Hepatocyte (in vitro differentiated cells): ENCODE results near the gene MMP19. TPM values are rescaled to one million over a fixed set of nuclear protein-coding genes. Genes with fewer than 3 reads are reported as not detected.
A peak's percentile ranks its signal among the peaks of the same experiment; 100 is the strongest.

Source experiments
- DNase-seq: peaks from one replicate; pipeline ENCODE4 v3.0.0-alpha.2; 2016; ENCODE audit warnings: low spot score
- H2AFZ ChIP-seq: fragments of 200-600 bp; sonication (generic); 2 replicates; pipeline ENCODE4 v1.6.0; 2016; ENCODE audit warnings: antibody characterized with exemption, mild to moderate bottlenecking
- H3K27ac ChIP-seq: fragments of 200-600 bp; sonication (generic); 2 replicates; pipeline ENCODE4 v1.5.1; 2016; ENCODE audit warnings: mild to moderate bottlenecking
- H3K27me3 ChIP-seq: fragments of 200-600 bp; sonication (generic); 2 replicates; pipeline ENCODE4 v1.6.1; 2016
- H3K36me3 ChIP-seq: fragments of 200-600 bp; sonication (generic); replicated peaks from 2 replicates; pipeline ENCODE4 v1.5.1; 2016; ENCODE audit warnings: low read depth; ENCODE audit not compliant: insufficient read depth
- H3K4me1 ChIP-seq: fragments of 200-600 bp; sonication (generic); 2 replicates; pipeline ENCODE4 v1.5.1; 2016; ENCODE audit warnings: mild to moderate bottlenecking, moderate library complexity; ENCODE audit not compliant: insufficient read depth
- H3K4me2 ChIP-seq: fragments of 200-600 bp; sonication (generic); 2 replicates; pipeline ENCODE4 v1.6.0; 2016
- H3K4me3 ChIP-seq: fragments of 200-600 bp; sonication (generic); 2 replicates; pipeline ENCODE4 v1.5.1; 2016; ENCODE audit warnings: mild to moderate bottlenecking
- H3K79me2 ChIP-seq: fragments of 200-600 bp; sonication (generic); 2 replicates; pipeline ENCODE4 v1.6.0; 2017; ENCODE audit warnings: mild to moderate bottlenecking
- H3K9me2 ChIP-seq: fragments of 200-600 bp; sonication (generic); replicated peaks from 2 replicates; pipeline ENCODE4 v1.6.0; 2017; ENCODE audit warnings: mild to moderate bottlenecking; ENCODE audit not compliant: insufficient read depth
- H3K9me3 ChIP-seq: fragments of 200-600 bp; sonication (generic); 2 replicates; pipeline ENCODE4 v1.5.1; 2016; ENCODE audit warnings: low read depth, mild to moderate bottlenecking
- H4K20me1 ChIP-seq: fragments of 200-600 bp; sonication (generic); 2 replicates; pipeline ENCODE4 v1.6.0; 2016; ENCODE audit warnings: mild to moderate bottlenecking; ENCODE audit not compliant: insufficient read depth, poor library complexity, severe bottlenecking
- CTCF ChIP-seq: fragments of 200-600 bp; sonication (generic); IDR thresholded peaks from 2 replicates; pipeline ENCODE4 v1.5.1; 2016; ENCODE audit warnings: antibody characterized with exemption, mild to moderate bottlenecking; ENCODE audit not compliant: poor library complexity
- EZH2 ChIP-seq: fragments of 200-600 bp; sonication (generic); IDR thresholded peaks from 2 replicates; pipeline ENCODE4 v1.6.1; 2016; ENCODE audit warnings: antibody characterized with exemption, mild to moderate bottlenecking, borderline replicate concordance
- EZH2phosphoT487 ChIP-seq: fragments of 200-600 bp; sonication (generic); IDR thresholded peaks from one replicate; pipeline ENCODE4 v1.6.1; 2018; ENCODE audit warnings: antibody characterized with exemption, mild to moderate bottlenecking, low read depth, moderate library complexity; ENCODE audit not compliant: unreplicated experiment, severe bottlenecking
- WGBS: methylation state at CpG from one replicate; pipeline ENCODE4 v1.1.6; 2016; ENCODE audit warnings: low lambda C conversion rate; ENCODE audit errors: missing lambda C conversion rate; 5-methylcytosine and 5-hydroxymethylcytosine counted together
- polyA plus RNA-seq: library from polyadenylated mRNA; unstranded; fragments of >200 nt; fragmentation: Nextera tagmentation; extraction: Ambion mirVana; gene quantifications from 2 replicates; pipeline ENCODE4 v1.2.1, GENCODE V29; 2016
- total RNA-seq: library from RNA; depleted of rRNA; stranded (reverse); fragments of >200 nt; gene quantifications from 2 replicates; pipeline ENCODE4 v1.2.3, GENCODE V29; 2014

MMP19 gene
- total and polyA plus RNA-seq, 2 experiments from 2014 or later: 6.4 to 10.8 TPM

GRCh38 chr12:55861396-55861795, 18.7 kb upstream of the MMP19 start:
- no peaks in the 10 kb centered on the region for H3K27me3 ChIP-seq
- H3K4me3 ChIP-seq: no peak overlapping the region
- no peaks in the 10 kb centered on the region for H3K9me2 ChIP-seq
- no peak for DNase-seq
- H3K79me2 ChIP-seq: no peaks in the 10 kb centered on the region
- no peak overlapping the region for H3K27ac ChIP-seq
- H3K4me2 ChIP-seq: no peak overlapping the region
- no peaks in the 10 kb centered on the region for H3K36me3 ChIP-seq
- H3K4me1 ChIP-seq: no peaks in the 10 kb centered on the region
- TF ChIP-seq EZH2phosphoT487: no peak
- no peak for TF ChIP-seq CTCF
- no peak for TF ChIP-seq EZH2
- H4K20me1 ChIP-seq: no peaks in the 10 kb centered on the region
- 96% methylated on average over 8 of the region's 8 CpGs for WGBS
- H2AFZ ChIP-seq: no peak overlapping the region
- no peaks in the 10 kb centered on the region for H3K9me3 ChIP-seq

GRCh38 chr12:55852740-55853139, 10.0 kb upstream of the MMP19 start:
- no peak for DNase-seq
- TF ChIP-seq CTCF: no peak
- TF ChIP-seq EZH2: no peak
- TF ChIP-seq EZH2phosphoT487: no peak
- no peak overlapping the region for H3K4me2 ChIP-seq
- H3K27ac ChIP-seq: no peak overlapping the region
- no peaks in the 10 kb centered on the region for H4K20me1 ChIP-seq
- no peaks in the 10 kb centered on the region for H3K9me2 ChIP-seq
- H3K79me2 ChIP-seq: no peaks in the 10 kb centered on the region
- no peaks in the 10 kb centered on the region for H3K9me3 ChIP-seq
- H2AFZ ChIP-seq: no peak overlapping the region
- WGBS: 35% methylated on average over 1 of the region's 1 CpG
- H3K4me3 ChIP-seq: no peak overlapping the region
- no peaks in the 10 kb centered on the region for H3K27me3 ChIP-seq
- peaks cover 8% of the 10 kb centered on the region for H3K4me1 ChIP-seq
- no peaks in the 10 kb centered on the region for H3K36me3 ChIP-seq

GRCh38 chr12:55850893-55851292, 8.2 kb upstream of the MMP19 start:
- Histone ChIP-seq H2AFZ (no peak overlapping the region), H3K36me3 (no peaks in the 10 kb centered on the region), H3K9me3 (no peaks in the 10 kb centered on the region), H3K9me2 (no peaks in the 10 kb centered on the region), H3K4me3 (no peak overlapping the region), H3K27me3 (no peaks in the 10 kb centered on the region), H3K4me2 (no peak overlapping the region), H3K79me2 (no peaks in the 10 kb centered on the region), H3K4me1 (peaks cover 15% of the 10 kb centered on the region), H3K27ac (peak overlapping the region; percentile 26), H4K20me1 (no peaks in the 10 kb centered on the region)
- no peak for TF ChIP-seq EZH2phosphoT487
- TF ChIP-seq CTCF: no peak
- no peak for TF ChIP-seq EZH2
- WGBS: 76% methylated on average over 3 of the region's 3 CpGs
- DNase-seq: no peak

- peak overlapping the region; percentile 26 for H3K27ac ChIP-seq
- 33% methylated on average over 1 of the region's 1 CpG for WGBS
Observed at GRCh38 chr12:55850401-55850800, 7.7 kb upstream of the MMP19 start.

More at GRCh38 chr12:55850401-55850800, 7.7 kb upstream of the MMP19 start:
- Histone ChIP-seq H3K4me3 (no peak overlapping the region), H3K36me3 (no peaks in the 10 kb centered on the region), H2AFZ (no peak overlapping the region), H3K4me1 (peaks cover 15% of the 10 kb centered on the region), H3K9me2 (no peaks in the 10 kb centered on the region), H4K20me1 (no peaks in the 10 kb centered on the region), H3K79me2 (no peaks in the 10 kb centered on the region), H3K9me3 (no peaks in the 10 kb centered on the region), H3K27me3 (no peaks in the 10 kb centered on the region), H3K4me2 (no peak overlapping the region)
- no peak for TF ChIP-seq EZH2
- no peak for TF ChIP-seq CTCF
- no peak for TF ChIP-seq EZH2phosphoT487
- no peak for DNase-seq
